Left lobe of liver (tissue), 2 donors: Measurements from ENCODE around the gene PTPRC. TPM values are rescaled to one million over a fixed set of nuclear protein-coding genes. Genes with fewer than 3 reads are reported as not detected.
"Not testable (repeated sequence)": the region's sequence is repeated elsewhere in the genome, so short reads cannot be mapped to it uniquely, and the experiment has no call there.

Experiments used
- ATAC-seq: fragments of 200-7000 bp; cut with Tn5 transposase; one replicate; pipeline ENCODE4 v1.9.1; 2020; ENCODE audit warnings: mild to moderate bottlenecking, moderate library complexity
- DNase-seq: peaks from one replicate; pipeline ENCODE4 v3.0.0-alpha.2; 2020; ENCODE audit warnings: low spot score
- total RNA-seq: library from RNA; stranded (reverse); gene quantifications from one replicate; pipeline ENCODE4 v1.2.1, GENCODE V29; 2021
- donor health status: DM: no; HTN: no; CAD: no; lungs with moderate emphysema.
- donor health status: DM: no; HTN: yes; CAD: no.

The PTPRC gene
- total RNA-seq = 5.4 TPM

GRCh38 chr1:198638894-198639635, at the start of gene PTPRC:
TSS of gene PTPRC (plus strand) at chr1:198639040. CDS start at chr1:198639269, 229 bp downstream.
- DNase-seq (no peak), ATAC-seq (peak; percentile 15)

GRCh38 chr1:198590454-198590853, 48.4 kb upstream of the PTPRC start:
- DNase-seq = no peak
- no peak for ATAC-seq

- ATAC-seq (no peak), DNase-seq (no peak)
Measured at GRCh38 chr1:198595765-198596164, 43.1 kb upstream of the PTPRC start.

- no peak for ATAC-seq
Measured at GRCh38 chr1:198597690-198598430, 41.0 kb upstream of the PTPRC start.

GRCh38 chr1:198598796-198599321, 40.0 kb upstream of the PTPRC start:
- ATAC-seq (no peak), DNase-seq (no peak)

More at GRCh38 chr1:198597690-198598430, 41.0 kb upstream of the PTPRC start:
- DNase-seq = no peak

- ATAC-seq = no peak
- no peak for DNase-seq
Measured at GRCh38 chr1:198599749-198600148, 39.1 kb upstream of the PTPRC start.

GRCh38 chr1:198600906-198601305, 37.9 kb upstream of the PTPRC start:
- no peak for ATAC-seq
- no peak for DNase-seq

- not testable (repeated sequence) for DNase-seq
- peak; percentile 53 for ATAC-seq
Measured at GRCh38 chr1:198601310-198601709, 37.5 kb upstream of the PTPRC start.

- DNase-seq (no peak), ATAC-seq (no peak)
Measured at GRCh38 chr1:198601936-198602889, 36.6 kb upstream of the PTPRC start.

- DNase-seq (no peak), ATAC-seq (no peak)
Measured at GRCh38 chr1:198604975-198605374, 33.9 kb upstream of the PTPRC start.

GRCh38 chr1:198605406-198605805, 33.4 kb upstream of the PTPRC start:
- ATAC-seq = no peak
- no peak for DNase-seq

GRCh38 chr1:198606020-198606438, 32.8 kb upstream of the PTPRC start:
- ATAC-seq = no peak
- DNase-seq = no peak

GRCh38 chr1:198607714-198608113, 31.1 kb upstream of the PTPRC start:
- DNase-seq (no peak), ATAC-seq (no peak)

GRCh38 chr1:198610362-198610761, 28.5 kb upstream of the PTPRC start:
- no peak for DNase-seq
- no peak for ATAC-seq

- no peak for DNase-seq
- no peak for ATAC-seq
Measured at GRCh38 chr1:198611219-198611618, 27.6 kb upstream of the PTPRC start.

- no peak for ATAC-seq
Measured at GRCh38 chr1:198612471-198613260, 26.2 kb upstream of the PTPRC start.

GRCh38 chr1:198617406-198617805, 21.4 kb upstream of the PTPRC start:
- ATAC-seq (no peak), DNase-seq (no peak)

More at GRCh38 chr1:198612471-198613260, 26.2 kb upstream of the PTPRC start:
- DNase-seq = no peak

- DNase-seq (no peak), ATAC-seq (no peak)
Measured at GRCh38 chr1:198619375-198620140, 19.3 kb upstream of the PTPRC start.

- DNase-seq = no peak
- ATAC-seq = no peak
Measured at GRCh38 chr1:198620218-198620617, 18.6 kb upstream of the PTPRC start.
